ENCODE results near the gene CILP2.

CILP2 gene

GRCh38 chr19:19570571-19570970 is 32.5 kb downstream of the CILP2 start (continued):
- TF ChIP-seq ZNF23 (tag by site-specific recombination; IDR thresholded peaks at IDR 0.05; ENCODE audit: borderline replicate concordance) (no peak), ZSCAN5A (tag by site-specific recombination; IDR thresholded peaks at IDR 0.05) (no peak), ZNF585B (tag by site-specific recombination; IDR thresholded peaks at IDR 0.05) (no peak), ZNF449 (tag by site-specific recombination; IDR thresholded peaks at IDR 0.05) (no peak), ZNF530 (tag by site-specific recombination; IDR thresholded peaks at IDR 0.05; ENCODE audit: low read depth) (no peak), ZBTB17 (tag by site-specific recombination; IDR thresholded peaks at IDR 0.05) (no peak), ZNF560 (tag by site-specific recombination; IDR thresholded peaks at IDR 0.05; ENCODE audit: borderline replicate concordance) (no peak), BCL11B (tag by site-specific recombination; IDR thresholded peaks at IDR 0.05; ENCODE audit: low read depth) (no peak), PRDM10 (tag by site-specific recombination; IDR thresholded peaks at IDR 0.05) (no peak)

- Histone ChIP-seq H3K9me3 (ENCODE audit: control insufficient read depth, insufficient read depth, low read depth, low read length) (no peaks in the 10 kb centered on the region), H3K27ac (ENCODE audit: extremely low read depth, low read depth, low read length) (no peak overlapping the region), H3K4me1 (ENCODE audit: control insufficient read depth, insufficient read depth, low read length) (no peaks in the 10 kb centered on the region), H3K4me3 (ENCODE audit: low read depth, low read length) (no peak overlapping the region), H3K36me3 (ENCODE audit: control insufficient read depth in 2 of 2, insufficient read depth in 1 of 2, low read length in 2 of 2) (peaks cover 0 to 23% of the 10 kb centered on the region in 2 experiments; a peak in 1 of 3 replicates)
- ChIA-PET CTCF (interaction anchor here (1.0 kb wide), 1 partner anchor 17 kb away, joined by 3 read pairs; no protein-coding TSS in a partner anchor), POLR2A (no interaction called here)
- TF ChIP-seq ZNF530 (tag by site-specific recombination; IDR thresholded peaks at IDR 0.05; ENCODE audit: low read depth) (no peak), ZNF701 (tag by site-specific recombination; IDR thresholded peaks at IDR 0.05) (no peak), ZNF433 (tag by site-specific recombination; IDR thresholded peaks at IDR 0.05; ENCODE audit: low read depth) (no peak), AEBP2 (tag by site-specific recombination; IDR thresholded peaks at IDR 0.05; ENCODE audit: borderline replicate concordance) (no peak), BCL11A (tag by site-specific recombination; IDR thresholded peaks at IDR 0.05; ENCODE audit: low read depth) (no peak), ZNF621 (tag by site-specific recombination; IDR thresholded peaks at IDR 0.05) (no peak), ZIC2 (tag by site-specific recombination; IDR thresholded peaks at IDR 0.05) (no peak), YY1 (tag by site-specific recombination; IDR thresholded peaks at IDR 0.05) (no peak), ZNF23 (tag by site-specific recombination; IDR thresholded peaks at IDR 0.05; ENCODE audit: borderline replicate concordance) (no peak), KLF17 (tag by site-specific recombination; IDR thresholded peaks at IDR 0.05) (no peak), ZNF549 (tag by site-specific recombination; IDR thresholded peaks at IDR 0.05) (no peak), ZNF302 (tag by site-specific recombination; IDR thresholded peaks at IDR 0.05; ENCODE audit: low read depth) (no peak)
These were observed 33.2 kb downstream of the CILP2 start for GRCh38 chr19:19571071-19571786.
